HUES6 (cell line): ENCODE measurements around the gene SLN.

Source experiments
- H3K27ac ChIP-seq: 2 replicates; pipeline ENCODE4 v1.7.0; 2013; ENCODE audit warnings: low read depth, mild to moderate bottlenecking, low read length, inconsistent platforms
- H3K27me3 ChIP-seq: 2 replicates; pipeline ENCODE4 v1.6.1; 2013; ENCODE audit warnings: low read length; ENCODE audit not compliant: control insufficient read depth, insufficient read depth
- H3K36me3 ChIP-seq: 2 replicates; pipeline ENCODE4 v1.6.1; 2013; ENCODE audit warnings: low read length; ENCODE audit not compliant: control insufficient read depth, insufficient read depth
- H3K4me1 ChIP-seq: 2 replicates; pipeline ENCODE4 v1.6.1; 2013; ENCODE audit warnings: low read length; ENCODE audit not compliant: control insufficient read depth, insufficient read depth
- H3K4me3 ChIP-seq: 2 replicates; pipeline ENCODE4 v1.5.1; 2013; ENCODE audit warnings: low read depth, low read length
- H3K9ac ChIP-seq: one replicate; pipeline ENCODE4 v1.6.1; 2013; ENCODE audit warnings: mild to moderate bottlenecking, low read length
- H3K9me3 ChIP-seq: 2 replicates; pipeline ENCODE4 v1.6.1; 2013; ENCODE audit warnings: low read depth, low read length; ENCODE audit not compliant: control insufficient read depth, insufficient read depth

The SLN gene

GRCh38 chr11:107743191-107743590 lies 31.3 kb upstream of the SLN start:
- Histone ChIP-seq H3K4me3 (no peak overlapping the region), H3K27me3 (no peaks in the 10 kb centered on the region), H3K36me3 (no peaks in the 10 kb centered on the region), H3K27ac (no peak overlapping the region), H3K4me1 (no peaks in the 10 kb centered on the region; the same call in 1 of the 2 replicates), H3K9me3 (no peaks in the 10 kb centered on the region), H3K9ac (no peak overlapping the region)

GRCh38 chr11:107741044-107741823 lies 29.4 kb upstream of the SLN start:
- H3K4me1 ChIP-seq, result no peaks in the 10 kb centered on the region; the same call in 1 of the 2 replicates
- H3K9me3 ChIP-seq, result no peaks in the 10 kb centered on the region
- H3K36me3 ChIP-seq, result no peaks in the 10 kb centered on the region
- no peak overlapping the region for H3K9ac ChIP-seq
- no peak overlapping the region for H3K27ac ChIP-seq
- no peaks in the 10 kb centered on the region for H3K27me3 ChIP-seq
- no peak overlapping the region for H3K4me3 ChIP-seq

- Histone ChIP-seq H3K27me3 (no peaks in the 10 kb centered on the region), H3K9me3 (no peaks in the 10 kb centered on the region), H3K4me1 (no peaks in the 10 kb centered on the region; the same call in 1 of the 2 replicates), H3K4me3 (no peak overlapping the region), H3K27ac (no peak overlapping the region), H3K9ac (no peak overlapping the region), H3K36me3 (no peaks in the 10 kb centered on the region)
Observed at GRCh38 chr11:107740271-107740670, 28.4 kb upstream of the SLN start.

- Histone ChIP-seq H3K36me3 (no peaks in the 10 kb centered on the region), H3K27me3 (no peaks in the 10 kb centered on the region), H3K9ac (no peak overlapping the region), H3K4me1 (no peaks in the 10 kb centered on the region), H3K4me3 (no peak overlapping the region), H3K27ac (no peak overlapping the region), H3K9me3 (no peaks in the 10 kb centered on the region)
Observed at GRCh38 chr11:107736546-107736945, 24.7 kb upstream of the SLN start.

GRCh38 chr11:107733518-107733917 lies 21.7 kb upstream of the SLN start:
- H3K27ac ChIP-seq, result no peak overlapping the region
- H3K9me3 ChIP-seq, result no peaks in the 10 kb centered on the region
- H3K4me1 ChIP-seq, result no peaks in the 10 kb centered on the region
- H3K27me3 ChIP-seq, result no peaks in the 10 kb centered on the region
- no peak overlapping the region for H3K4me3 ChIP-seq
- no peaks in the 10 kb centered on the region for H3K36me3 ChIP-seq
- H3K9ac ChIP-seq, result no peak overlapping the region

GRCh38 chr11:107732689-107733051 lies 20.8 kb upstream of the SLN start:
- Histone ChIP-seq H3K27ac (no peak overlapping the region), H3K9me3 (no peaks in the 10 kb centered on the region), H3K4me3 (no peak overlapping the region), H3K27me3 (no peaks in the 10 kb centered on the region), H3K4me1 (no peaks in the 10 kb centered on the region), H3K9ac (no peak overlapping the region), H3K36me3 (no peaks in the 10 kb centered on the region)

GRCh38 chr11:107731941-107732688 lies 20.3 kb upstream of the SLN start:
- Histone ChIP-seq H3K27ac (no peak overlapping the region), H3K36me3 (no peaks in the 10 kb centered on the region), H3K4me1 (no peaks in the 10 kb centered on the region), H3K9ac (no peak overlapping the region), H3K4me3 (no peak overlapping the region), H3K27me3 (no peaks in the 10 kb centered on the region), H3K9me3 (no peaks in the 10 kb centered on the region)

- no peaks in the 10 kb centered on the region for H3K27me3 ChIP-seq
- no peak overlapping the region for H3K27ac ChIP-seq
Observed at GRCh38 chr11:107722662-107723061, 10.8 kb upstream of the SLN start.

GRCh38 chr11:107721207-107721606 lies 9.4 kb upstream of the SLN start:
- Histone ChIP-seq H3K27me3 (no peaks in the 10 kb centered on the region), H3K27ac (no peak overlapping the region), H3K9me3 (no peaks in the 10 kb centered on the region), H3K9ac (no peak overlapping the region), H3K4me1 (no peaks in the 10 kb centered on the region), H3K36me3 (no peaks in the 10 kb centered on the region), H3K4me3 (no peak overlapping the region)

More at GRCh38 chr11:107722662-107723061, 10.8 kb upstream of the SLN start:
- no peak overlapping the region for H3K9ac ChIP-seq
- H3K4me1 ChIP-seq, result no peaks in the 10 kb centered on the region
- no peak overlapping the region for H3K4me3 ChIP-seq
- no peaks in the 10 kb centered on the region for H3K9me3 ChIP-seq
- H3K36me3 ChIP-seq, result no peaks in the 10 kb centered on the region

GRCh38 chr11:107720303-107720774 lies 8.5 kb upstream of the SLN start:
- Histone ChIP-seq H3K4me3 (no peak overlapping the region), H3K36me3 (no peaks in the 10 kb centered on the region), H3K9ac (no peak overlapping the region), H3K27me3 (no peaks in the 10 kb centered on the region), H3K27ac (no peak overlapping the region), H3K4me1 (no peaks in the 10 kb centered on the region), H3K9me3 (no peaks in the 10 kb centered on the region)

GRCh38 chr11:107719557-107720302 lies 7.9 kb upstream of the SLN start:
- H3K4me1 ChIP-seq, result no peaks in the 10 kb centered on the region

More at GRCh38 chr11:107719557-107720302, 7.9 kb upstream of the SLN start:
- H3K27me3 ChIP-seq, result no peaks in the 10 kb centered on the region
- H3K36me3 ChIP-seq, result no peaks in the 10 kb centered on the region
- no peak overlapping the region for H3K4me3 ChIP-seq
- no peak overlapping the region for H3K27ac ChIP-seq
- H3K9me3 ChIP-seq, result no peaks in the 10 kb centered on the region
- H3K9ac ChIP-seq, result no peak overlapping the region
